ENCODE measurements around the gene ZNF727. TPM values are rescaled to one million over a fixed set of nuclear protein-coding genes. Genes with fewer than 3 reads are reported as not detected.

ZNF727 gene
- 0.26 TPM in 1 of 2 replicates, not detected in the other for total RNA-seq

GRCh38 chr7:64045301-64046040 lies at the start of gene ZNF727:
TSS of gene ZNF727 (plus strand) at chr7:64045434. CDS start at chr7:64045622, 188 bp downstream.

GRCh38 chr7:63998549-63998948 lies 46.7 kb upstream of the ZNF727 start, which contains the start of gene ZNF722:
TSS of gene ZNF722 (plus strand) at chr7:63998849. CDS start at chr7:63998962, 113 bp downstream.

Other genes with a start within 250 kb of the ZNF727 start
- gene ZNF722, start 46.6 kb upstream of the ZNF727 start, total RNA-seq: not detected in 2 replicates
- gene ZNF735, start 161.8 kb downstream of the ZNF727 start, total RNA-seq: not detected in 2 replicates
- gene ZNF679, start 183.0 kb downstream of the ZNF727 start, total RNA-seq: not detected in 2 replicates